ENCODE measurements around the gene ANKMY1.

GRCh38 chr2:240440704-240441320 is 117.0 kb downstream of the ANKMY1 start:
- no peak for TF ChIP-seq YY1 (IDR thresholded peaks at IDR 0.05; ENCODE audit: insufficient read depth, insufficient read length)
- TF ChIP-seq ZNF274 (IDR thresholded peaks at IDR 0.05; ENCODE audit: low read depth, low read length) = no peak
- no peak for TF ChIP-seq SUZ12 (IDR thresholded peaks at IDR 0.05; ENCODE audit: extremely low read depth, insufficient read depth, insufficient read length)

All from NT2/D1 (cell line).